ENCODE results near the gene MACROD2. TPM values are rescaled to one million over a fixed set of nuclear protein-coding genes. Genes with fewer than 3 reads are reported as not detected.
"Not testable (repeated sequence)": the region's sequence is repeated elsewhere in the genome, so short reads cannot be mapped to it uniquely, and the experiment has no call there.

MACROD2 gene
- total RNA-seq, 4 donors from 2014 or later = 10.0 to 24.0 (median 17.0) TPM

GRCh38 chr20:15802020-15802419 lies 1806.7 kb downstream of the MACROD2 start:
- TF ChIP-seq CTCF (IDR thresholded peaks at IDR 0.05) = no peak
- no peak overlapping the region for H3K4me3 ChIP-seq (ENCODE audit: low read depth, poor library complexity, severe bottlenecking)
- DNase-seq (ENCODE audit: low spot score in 2 of 2) = no peak
- intact Hi-C loops (cut with DNase I; ENCODE audit: low total_unique reads) = loop anchor here (5.0 kb wide), 1 partner anchor 260 kb away; no protein-coding TSS in a partner anchor
- 90% methylated on average over 1 of the region's 1 CpG for WGBS, 2 donors

GRCh38 chr20:15805154-15805553 lies 1809.8 kb downstream of the MACROD2 start:
- WGBS, 2 donors = 86 to 91% methylated on average over 5 of the region's 5 CpGs
- no peak overlapping the region for H3K4me3 ChIP-seq (ENCODE audit: low read depth, poor library complexity, severe bottlenecking)
- DNase-seq (ENCODE audit: low spot score in 2 of 2) = no peak
- TF ChIP-seq POLR2A (IDR thresholded peaks at IDR 0.05) = no peak
- TF ChIP-seq CTCF (IDR thresholded peaks at IDR 0.05) = no peak
- intact Hi-C loops (cut with DNase I; ENCODE audit: low total_unique reads) = no loop called here

- DNase-seq (ENCODE audit: low spot score in 2 of 2) = no peak
- 87% methylated on average over 3 of the region's 3 CpGs for WGBS, 2 donors
- TF ChIP-seq CTCF (IDR thresholded peaks at IDR 0.05) (no peak), POLR2A (IDR thresholded peaks at IDR 0.05) (no peak)
- intact Hi-C loops (cut with DNase I; ENCODE audit: low total_unique reads) = no loop called here
- H3K4me3 ChIP-seq (ENCODE audit: low read depth, poor library complexity, severe bottlenecking) = no peak overlapping the region
Measured at GRCh38 chr20:15806105-15806504, 1810.8 kb downstream of the MACROD2 start.

GRCh38 chr20:15807271-15807670 lies 1812.0 kb downstream of the MACROD2 start:
- TF ChIP-seq CTCF (IDR thresholded peaks at IDR 0.05) (no peak), POLR2A (IDR thresholded peaks at IDR 0.05) (no peak)
- H3K4me3 ChIP-seq (ENCODE audit: low read depth, poor library complexity, severe bottlenecking) = no peak overlapping the region
- 86 to 91% methylated on average over 5 of the region's 5 CpGs for WGBS, 2 donors
- DNase-seq (ENCODE audit: low spot score in 2 of 2) = no peak
- intact Hi-C loops (cut with DNase I; ENCODE audit: low total_unique reads) = no loop called here

- H3K4me3 ChIP-seq (ENCODE audit: low read depth, poor library complexity, severe bottlenecking); DNase-seq (ENCODE audit: low spot score in 2 of 2); intact Hi-C loops (cut with DNase I; ENCODE audit: low total_unique reads): not testable (repeated sequence)
- WGBS, 2 donors = 90 to 91% methylated on average over 8 of the region's 8 CpGs
Measured at GRCh38 chr20:15807771-15808170, 1812.5 kb downstream of the MACROD2 start.

GRCh38 chr20:15811951-15812350 lies 1816.6 kb downstream of the MACROD2 start:
- intact Hi-C loops (cut with DNase I; ENCODE audit: low total_unique reads) = no loop called here
- H3K4me3 ChIP-seq (ENCODE audit: low read depth, poor library complexity, severe bottlenecking) = no peak overlapping the region
- TF ChIP-seq POLR2A (IDR thresholded peaks at IDR 0.05) = no peak
- no peak for TF ChIP-seq CTCF (IDR thresholded peaks at IDR 0.05)
- 73 to 84% methylated on average over 2 of the region's 2 CpGs for WGBS, 2 donors
- DNase-seq (ENCODE audit: low spot score in 2 of 2) = no peak
